ENCODE results near the gene SMC1A.

SMC1A gene

DNA sequence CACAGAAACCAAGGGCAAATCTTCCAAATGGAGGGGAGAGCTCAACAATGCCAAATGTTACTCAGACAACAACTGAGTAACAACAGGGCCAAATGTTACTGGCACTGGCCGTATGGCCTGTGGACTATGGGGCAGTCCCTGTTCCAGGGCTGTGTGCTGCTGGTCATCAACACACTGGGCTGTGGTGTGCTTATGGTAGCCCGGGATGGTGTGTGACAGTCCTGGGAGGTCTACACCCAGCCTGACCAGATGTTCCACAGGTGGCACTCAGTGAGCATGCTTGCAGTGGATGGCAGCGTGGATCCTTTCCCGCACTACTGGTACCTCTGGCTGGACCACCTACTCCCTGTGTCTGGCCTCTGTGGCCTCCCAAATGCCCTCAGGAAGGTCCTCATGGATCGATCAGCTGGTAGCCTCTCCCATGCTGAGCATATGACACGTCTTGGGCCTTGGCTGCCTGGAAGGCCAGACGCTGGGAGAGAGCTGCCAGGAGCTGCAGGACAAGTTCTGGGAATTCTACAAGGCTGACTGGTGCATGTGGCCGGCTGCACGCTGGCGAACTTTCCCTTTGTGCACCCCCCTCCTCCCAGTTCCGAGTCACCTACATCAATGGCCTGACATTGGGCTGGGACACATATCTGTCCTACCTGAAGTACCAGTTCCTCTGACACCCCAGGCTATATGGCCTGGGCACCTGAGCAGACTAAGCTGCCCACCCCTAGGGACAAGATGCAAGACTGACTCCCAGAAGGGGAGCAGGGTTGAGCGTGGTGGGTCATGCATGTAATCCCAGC lies 81.4 kb downstream of the SMC1A start:
- no peak for DNase-seq (ENCODE audit: low read depth)

DNA sequence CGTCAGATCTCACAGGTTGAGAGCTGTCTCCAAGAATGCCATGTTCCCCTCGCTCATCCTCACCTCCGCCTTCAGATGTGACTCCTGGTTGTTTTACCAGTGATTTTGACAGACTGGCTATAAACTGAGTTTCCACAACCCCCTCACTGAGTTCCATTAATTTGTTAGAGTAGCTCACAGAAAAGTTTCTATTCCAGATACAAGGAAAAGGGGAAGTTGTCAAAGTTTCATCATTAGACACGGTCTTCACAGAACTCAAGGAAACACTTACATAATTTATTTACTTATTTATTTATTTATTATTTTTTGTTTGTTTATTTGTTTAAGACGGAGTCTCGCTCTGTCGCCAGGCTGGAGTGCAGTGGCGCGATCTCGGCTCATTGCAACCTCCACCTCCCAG lies 85.4 kb downstream of the SMC1A start:
- no peak for DNase-seq (ENCODE audit: low read depth)

DNA sequence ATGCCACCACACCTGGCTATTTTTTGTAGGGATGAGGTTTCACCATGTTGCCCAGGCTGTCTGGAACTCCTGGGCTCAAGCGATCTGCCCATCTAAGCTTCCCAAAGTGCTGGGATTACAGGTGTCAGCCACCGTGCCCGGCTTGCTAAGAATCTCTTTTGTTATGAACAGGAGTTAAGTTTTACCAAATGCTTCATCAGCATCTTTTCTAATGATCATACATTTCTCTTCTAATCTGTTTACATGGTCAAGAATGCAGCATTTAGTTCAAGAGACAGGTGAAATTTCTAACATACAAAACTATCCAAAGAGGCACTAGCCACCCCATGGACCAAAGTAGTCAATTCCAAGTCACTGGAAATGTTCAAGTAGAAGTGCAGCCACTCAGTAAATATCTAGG lies 88.6 kb downstream of the SMC1A start:
- no peak for DNase-seq (ENCODE audit: low read depth)

DNA sequence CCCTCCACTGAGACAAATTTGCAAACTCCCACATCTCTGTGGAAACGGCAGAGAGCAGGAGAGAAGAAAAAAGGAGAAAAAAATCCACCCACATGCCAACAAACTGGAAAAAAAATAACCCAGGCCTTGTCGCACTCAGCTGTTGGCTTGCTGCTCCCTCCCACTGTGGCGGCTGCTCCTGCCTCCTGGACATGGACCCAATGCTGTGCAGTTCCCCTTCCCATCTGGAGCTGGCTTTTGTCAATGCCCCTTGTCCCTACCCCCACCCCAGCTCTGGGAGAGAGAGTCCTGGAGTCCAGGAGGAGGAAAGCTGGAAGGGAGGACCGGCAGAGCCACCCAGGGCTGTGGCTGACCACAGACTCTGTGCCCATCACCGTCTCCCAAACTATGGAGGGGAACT lies 90.2 kb downstream of the SMC1A start:
- DNase-seq (ENCODE audit: low read depth) = no peak

DNA sequence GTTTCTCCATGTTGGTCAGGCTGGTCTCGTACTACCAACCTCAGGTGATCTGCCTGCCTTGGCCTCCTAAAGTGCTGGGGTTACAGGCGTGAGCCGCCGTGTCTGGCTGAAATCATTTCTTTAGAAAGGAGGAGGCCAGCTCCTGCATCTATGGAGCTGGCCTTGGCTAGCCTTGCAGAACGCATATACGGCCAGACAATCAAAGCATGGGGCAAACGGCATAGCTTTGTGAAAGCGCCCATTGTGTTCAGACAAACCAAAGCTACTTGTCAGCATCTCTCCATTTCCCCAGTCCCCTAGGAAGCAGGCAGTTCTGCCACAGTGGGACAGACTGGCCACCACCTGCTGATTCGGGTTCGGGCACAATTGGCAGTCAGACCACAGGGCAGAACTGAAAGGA lies 92.1 kb downstream of the SMC1A start:
- no peak for DNase-seq (ENCODE audit: low read depth)

DNA sequence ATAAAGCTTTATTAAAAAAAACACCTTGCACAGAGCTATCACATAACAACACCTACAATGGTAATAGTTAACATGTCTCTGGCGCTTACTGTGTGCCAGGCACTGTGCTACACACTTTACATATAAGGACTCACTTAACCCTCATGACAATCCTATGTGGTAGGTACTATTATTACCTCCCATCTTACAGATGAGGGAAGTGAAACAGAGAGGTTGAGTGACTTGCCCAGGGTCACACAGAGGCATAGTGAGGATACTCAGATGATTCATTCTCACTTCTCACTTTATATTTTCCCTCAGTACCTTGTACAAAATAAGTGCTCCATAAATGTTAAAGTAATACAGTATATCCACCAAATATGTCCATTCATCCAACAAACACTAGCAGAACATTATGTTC lies 97.7 kb downstream of the SMC1A start:
- no peak for DNase-seq (ENCODE audit: low read depth)

All from non-pigmented ciliary epithelial cell (primary cell).